DND-41 (cell line): Measurements from ENCODE around the gene CERK.

Experiments used
- CTCF ChIP-seq: IDR thresholded peaks from 2 replicates; pipeline ENCODE4 v1.5.1; 2012; ENCODE audit warnings: borderline replicate concordance, low read length, moderate library complexity, mild to moderate bottlenecking; ENCODE audit not compliant: poor library complexity, severe bottlenecking; ENCODE audit errors: extremely low read depth
- EZH2 ChIP-seq: IDR thresholded peaks from 3 replicates; pipeline ENCODE4 v1.6.1; 2012; ENCODE audit warnings: borderline replicate concordance, low read depth, mild to moderate bottlenecking, moderate library complexity, low read length, inconsistent platforms; ENCODE audit not compliant: severe bottlenecking

GRCh38 chr22:46676881-46677280 lies 61.2 kb downstream of the CERK start:
- TF ChIP-seq CTCF, result no peak
- TF ChIP-seq EZH2, result no peak
